ENCODE results near the gene SCLY.
A peak's percentile ranks its signal among the peaks of the same experiment; 100 is the strongest.

SCLY gene

DNA sequence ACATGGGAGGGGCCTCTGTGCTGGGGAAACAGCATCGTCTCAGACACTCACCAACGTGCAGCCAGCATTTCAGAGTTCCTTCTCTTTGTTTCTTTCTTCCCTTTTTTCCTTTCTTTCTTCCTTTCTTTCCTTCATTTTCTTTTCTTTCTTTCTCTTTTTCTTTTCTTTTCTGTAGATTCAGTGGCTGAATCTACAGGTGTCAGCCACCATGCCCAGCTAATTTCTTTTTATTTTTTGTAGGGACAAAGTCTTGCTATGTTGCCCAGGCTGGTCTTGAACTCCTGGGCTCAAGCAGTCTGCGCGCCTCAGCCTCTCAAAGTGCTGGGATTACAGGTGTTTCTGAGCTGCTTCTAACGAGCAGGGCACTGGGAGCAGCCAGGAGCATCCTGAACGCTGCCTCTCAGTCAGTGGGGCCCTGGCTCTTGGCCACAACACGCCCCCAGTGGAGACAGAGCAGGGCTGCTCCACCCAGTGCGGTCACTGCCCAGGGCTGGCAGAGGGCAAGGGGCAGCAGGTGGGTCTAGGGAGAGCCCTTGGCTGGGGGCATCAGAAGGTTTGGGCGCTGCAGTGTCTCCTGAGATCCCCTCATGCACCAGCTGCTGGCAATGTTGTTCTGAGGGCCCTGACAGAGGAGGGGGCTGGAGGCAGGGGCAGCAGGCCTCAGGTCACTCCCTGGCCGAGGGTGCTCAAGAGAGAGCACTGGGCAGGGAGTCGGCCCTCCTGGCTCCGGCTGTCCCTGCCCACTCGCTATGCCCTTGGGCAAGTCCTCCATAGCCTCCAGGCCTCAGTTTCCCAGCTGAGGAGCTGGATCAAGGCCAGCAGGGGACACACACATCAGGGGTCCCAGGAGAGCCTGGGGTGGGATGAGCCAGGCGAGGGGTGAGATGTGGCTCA, 72.9 kb downstream of the SCLY start:
- no peak overlapping the region for H3K27ac ChIP-seq
- no peak overlapping the region for H3K4me3 ChIP-seq
- DNase-seq (ENCODE audit: low spot score), result no peak
- TF ChIP-seq, protein P1, sequence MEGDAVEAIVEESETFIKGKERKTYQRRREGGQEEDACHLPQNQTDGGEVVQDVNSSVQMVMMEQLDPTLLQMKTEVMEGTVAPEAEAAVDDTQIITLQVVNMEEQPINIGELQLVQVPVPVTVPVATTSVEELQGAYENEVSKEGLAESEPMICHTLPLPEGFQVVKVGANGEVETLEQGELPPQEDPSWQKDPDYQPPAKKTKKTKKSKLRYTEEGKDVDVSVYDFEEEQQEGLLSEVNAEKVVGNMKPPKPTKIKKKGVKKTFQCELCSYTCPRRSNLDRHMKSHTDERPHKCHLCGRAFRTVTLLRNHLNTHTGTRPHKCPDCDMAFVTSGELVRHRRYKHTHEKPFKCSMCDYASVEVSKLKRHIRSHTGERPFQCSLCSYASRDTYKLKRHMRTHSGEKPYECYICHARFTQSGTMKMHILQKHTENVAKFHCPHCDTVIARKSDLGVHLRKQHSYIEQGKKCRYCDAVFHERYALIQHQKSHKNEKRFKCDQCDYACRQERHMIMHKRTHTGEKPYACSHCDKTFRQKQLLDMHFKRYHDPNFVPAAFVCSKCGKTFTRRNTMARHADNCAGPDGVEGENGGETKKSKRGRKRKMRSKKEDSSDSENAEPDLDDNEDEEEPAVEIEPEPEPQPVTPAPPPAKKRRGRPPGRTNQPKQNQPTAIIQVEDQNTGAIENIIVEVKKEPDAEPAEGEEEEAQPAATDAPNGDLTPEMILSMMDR (IDR thresholded peaks at IDR 0.05), result no peak

DNA sequence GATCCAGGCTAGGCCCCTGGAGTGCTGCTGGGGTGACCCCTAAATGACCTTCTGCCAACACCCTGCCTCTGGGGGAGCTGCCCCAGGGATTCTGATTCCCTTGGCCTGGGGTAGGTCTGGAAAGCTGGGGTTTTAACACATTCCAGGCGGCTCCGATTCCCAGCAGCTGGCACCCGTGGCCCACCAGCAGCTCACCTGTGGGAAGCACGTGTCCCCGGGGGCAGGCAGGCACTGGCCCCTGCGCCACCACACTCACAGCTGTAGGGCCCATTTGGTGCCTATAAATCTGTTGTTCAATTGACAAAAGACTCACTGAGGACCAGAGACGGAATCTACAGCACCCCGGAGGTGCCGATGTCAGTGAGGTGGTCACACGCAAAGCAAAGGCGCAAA, 73.6 kb downstream of the SCLY start:
- TF ChIP-seq, protein P1 (IDR thresholded peaks at IDR 0.05), result no peak
- DNase-seq (ENCODE audit: low spot score), result no peak
- Histone ChIP-seq H3K4me3 (no peak overlapping the region), H3K27ac (no peak overlapping the region)

DNA sequence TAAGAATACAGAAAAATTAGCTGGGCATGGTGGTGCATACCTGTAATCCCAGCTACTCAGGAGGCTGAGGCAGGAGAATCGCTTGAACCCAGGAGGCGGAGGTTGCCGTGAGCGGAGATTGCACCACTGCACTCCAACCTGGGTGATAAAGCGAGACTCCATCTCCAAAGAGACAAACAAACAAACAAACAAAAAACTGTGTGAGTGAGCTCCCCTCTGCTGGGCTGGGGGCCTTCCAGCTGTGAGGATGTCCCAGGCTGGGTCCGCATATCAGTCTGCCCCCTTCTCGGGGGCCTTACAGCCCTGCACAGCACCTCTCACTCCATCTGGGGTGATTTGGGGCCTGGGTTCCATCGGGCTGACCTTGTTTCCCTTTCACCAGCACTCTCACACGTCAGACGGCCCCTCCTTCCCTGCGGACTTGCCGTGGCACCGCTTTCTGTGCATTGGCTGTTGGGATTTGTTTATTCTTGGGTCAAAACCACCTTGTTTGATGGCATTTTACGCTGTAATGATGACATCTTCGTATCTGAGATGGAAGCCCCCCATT, 74.9 kb downstream of the SCLY start:
- TF ChIP-seq, protein P1 (IDR thresholded peaks at IDR 0.05), result no peak
- no peak for DNase-seq (ENCODE audit: low spot score)
- Histone ChIP-seq H3K27ac (no peak overlapping the region), H3K4me3 (no peak overlapping the region)

DNA sequence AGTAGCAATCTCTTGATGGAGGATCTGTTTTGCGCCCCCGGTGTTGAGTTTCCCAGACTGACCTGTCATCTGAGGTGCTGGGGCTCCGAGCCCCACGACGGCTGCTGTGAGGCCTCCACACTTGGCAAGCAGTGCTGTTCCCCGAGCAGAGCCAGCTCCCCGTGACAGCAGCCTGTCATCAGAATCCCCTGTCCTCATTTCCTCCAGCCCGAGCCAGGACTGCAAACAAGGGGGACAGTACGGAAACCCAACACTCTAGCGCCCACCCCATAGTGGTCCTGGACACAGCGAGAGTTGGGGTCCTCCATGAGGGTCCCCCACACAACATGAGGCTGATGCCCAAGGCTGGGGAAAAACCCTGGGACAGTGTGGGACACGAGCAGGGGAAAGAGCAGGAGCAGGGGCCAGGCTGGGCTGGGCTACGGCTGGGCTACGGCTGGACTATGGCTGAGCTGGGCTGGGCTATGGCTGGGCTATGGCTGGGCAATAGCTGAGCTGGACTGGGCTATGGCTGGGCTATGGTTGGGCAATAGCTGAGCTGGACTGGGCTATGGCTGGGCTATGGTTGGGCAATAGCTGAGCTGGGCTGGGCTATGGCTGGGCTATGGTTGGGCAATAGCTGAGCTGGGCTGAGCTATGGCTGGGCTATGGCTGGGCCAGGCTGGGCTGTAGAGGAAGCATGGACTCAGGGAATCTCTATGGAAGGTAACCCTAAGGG, 76.2 kb downstream of the SCLY start:
- Histone ChIP-seq H3K27ac (peak overlapping the region; percentile 31 to 85), H3K4me3 (peak overlapping the region; percentile 20)
- DNase-seq (ENCODE audit: low spot score), result no peak
- TF ChIP-seq, protein P1 (IDR thresholded peaks at IDR 0.05), result no peak

DNA sequence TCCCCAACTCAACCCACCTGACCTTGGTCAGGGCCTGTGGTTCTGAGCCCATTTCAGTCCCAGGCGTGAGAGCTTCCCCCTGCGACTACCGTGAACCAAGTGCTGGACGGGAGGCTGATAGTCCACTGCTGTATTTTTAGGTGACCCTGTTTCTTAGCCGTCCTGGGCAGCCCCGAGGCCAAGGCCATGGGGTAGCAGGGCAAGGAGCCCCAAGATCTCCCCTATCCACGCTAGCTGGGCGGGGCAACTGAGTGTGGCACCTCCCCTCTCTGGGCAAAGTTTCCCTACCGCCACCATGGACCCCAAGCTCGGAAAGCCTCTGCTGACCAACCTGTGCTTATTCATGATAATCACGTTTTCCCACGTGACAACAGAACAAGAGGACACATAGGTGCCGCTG, 77.1 kb downstream of the SCLY start:
- peak overlapping the region; percentile 67 for H3K4me3 ChIP-seq
- TF ChIP-seq, protein P1 (IDR thresholded peaks at IDR 0.05), result no peak
- no peak for DNase-seq (ENCODE audit: low spot score)
- H3K27ac ChIP-seq, result peak overlapping the region; percentile 31 to 85

DNA sequence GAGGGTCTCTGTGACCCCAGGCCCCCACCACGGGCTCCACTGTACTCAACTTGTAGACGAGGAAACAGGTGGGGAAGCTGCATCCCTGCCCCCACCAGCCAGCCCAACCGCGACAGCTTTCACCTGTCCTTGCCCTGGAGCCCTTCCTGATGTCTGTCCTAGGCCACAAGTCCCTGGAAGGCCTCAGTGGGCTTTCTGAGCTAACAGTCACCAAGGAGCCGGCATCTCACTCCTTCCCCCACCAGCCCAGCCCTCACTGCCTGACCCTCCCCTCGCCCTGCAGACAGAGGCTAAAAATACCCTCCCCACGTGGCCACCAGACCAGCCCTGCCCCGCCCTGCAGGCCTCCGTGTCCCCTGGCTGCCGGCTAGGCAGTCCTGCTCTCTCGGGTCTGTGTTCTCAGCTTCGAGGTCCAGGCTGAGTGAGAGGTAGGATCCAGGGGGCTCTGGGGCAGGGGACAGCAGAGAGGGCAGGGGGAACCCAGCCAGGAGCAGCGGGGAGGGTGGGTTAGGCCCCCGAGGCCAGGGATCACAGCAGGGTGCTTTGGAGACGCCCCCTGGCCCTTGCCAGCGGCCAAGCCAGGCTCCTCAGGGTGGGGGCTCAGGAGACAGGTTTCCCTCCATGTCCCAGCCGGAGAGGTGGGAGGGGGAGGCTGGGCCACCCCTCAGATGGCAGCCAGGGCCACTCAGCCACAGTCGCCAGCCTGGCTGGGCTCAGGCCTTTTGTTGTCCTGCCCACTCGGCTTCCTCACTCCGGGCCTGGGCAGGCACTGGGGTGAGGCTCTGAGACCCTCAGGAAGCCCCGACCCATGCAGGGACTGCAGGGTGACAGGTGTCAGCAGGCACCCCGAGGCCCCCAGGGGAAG, 77.8 kb downstream of the SCLY start, which contains the start of gene KLHL30:
TSS of gene KLHL30 (plus strand) at position 338 of the 865 bp plus-strand sequence. CDS start 2,087 bp downstream, outside the sequence.
- peak within 1 kb of the TSS; percentile 67 for H3K4me3 ChIP-seq
- TF ChIP-seq, protein P1 (IDR thresholded peaks at IDR 0.05), result no peak
- peak within 1 kb of the TSS; percentile 76 to 85 for H3K27ac ChIP-seq
- peak; percentile 89 for DNase-seq (ENCODE audit: low spot score)

Data from coronary artery (tissue), 2 donors.